GM12878 (cell line): ENCODE results near the gene CLDN25. TPM values are rescaled to one million over a fixed set of nuclear protein-coding genes. Genes with fewer than 3 reads are reported as not detected.

ENCODE experiments used
- ATAC-seq: fragments of 200-7000 bp; cut with Tn5 transposase; 3 replicates; pipeline ENCODE4 v1.9.1; 2020; ENCODE audit warnings: mild to moderate bottlenecking, moderate library complexity
- BruUV-seq: library from RNA; stranded (reverse); fragments of 400-500 nt; replicated peaks from 2 replicates; lab custom pipeline; 2021; lab: Mats Ljungman, UMichigan
- CTCF ChIA-PET: fragments of 300-600 bp; sonication (Branson Sonifier 250); formaldehyde crosslinking; extraction: SDS; loops from one replicate; lab custom pipeline; 2021; ENCODE audit warnings: inconsistent platforms; lab: Yijun Ruan, JAX
- POLR2A ChIA-PET: fragments of 350-600 bp; formaldehyde crosslinking; extraction: SDS; loops from one replicate; lab custom pipeline; 2021; ENCODE audit warnings: inconsistent platforms; lab: Charles Lee
- RAD21 ChIA-PET: fragments of 300-600 bp; sonication (Branson Sonifier 250); formaldehyde crosslinking; loops from one replicate; lab custom pipeline; 2023; ENCODE audit warnings: antibody characterized with exemption; ENCODE audit not compliant: unreplicated experiment; lab: Charles Lee
- SMC1A ChIA-PET: fragments of 300-600 bp; sonication (Branson Sonifier 250); formaldehyde crosslinking; loops from one replicate; lab custom pipeline; 2023; ENCODE audit not compliant: unreplicated experiment, uncharacterized antibody; lab: Charles Lee
- DNase-seq: peaks from one replicate; pipeline ENCODE4 v3.0.0-alpha.2; 2011; ENCODE audit warnings: low read depth, low spot score
- FAIRE-seq: peaks from 3 replicates; lab custom pipeline; 2011; peaks lifted over from hg19 to GRCh38; lab: Jason Lieb, UNC
- H2AFZ ChIP-seq: 2 replicates; pipeline ENCODE4 v1.6.0; 2011; ENCODE audit warnings: low read depth, low read length, control low read depth; ENCODE audit not compliant: control insufficient read depth
- H3K27ac ChIP-seq: 2 replicates; pipeline ENCODE4 v1.5.1; 2011; ENCODE audit warnings: control low read depth; ENCODE audit not compliant: control insufficient read depth, insufficient read depth
- H3K27me3 ChIP-seq, 2 experiments: replicated peaks in 1 of 2; 2 replicates each; pipeline versions ENCODE4 v1.6.0 to v1.6.1; 2011; ENCODE audit warnings: low read length in 1 of 2; ENCODE audit not compliant: control insufficient read depth in 2 of 2, insufficient read depth in 2 of 2
- H3K36me3 ChIP-seq, 2 experiments: 2 replicates each; pipeline ENCODE4 v1.5.1; 2011; ENCODE audit warnings: low read length in 1 of 2; ENCODE audit not compliant: control insufficient read depth in 2 of 2, insufficient read depth in 2 of 2
- H3K4me1 ChIP-seq: 2 replicates; pipeline ENCODE4 v1.6.1; 2011; ENCODE audit warnings: mild to moderate bottlenecking, low read length, moderate library complexity, mixed read lengths; ENCODE audit not compliant: control insufficient read depth, insufficient read depth
- H3K4me2 ChIP-seq: 2 replicates; pipeline ENCODE4 v1.6.0; 2011; ENCODE audit warnings: control low read depth; ENCODE audit not compliant: control insufficient read depth, insufficient read depth
- H3K4me3 ChIP-seq: fragments of 200-600 bp; sonication (generic); 2 replicates; pipeline ENCODE4 v1.5.1; 2016
- H3K79me2 ChIP-seq: 2 replicates; pipeline ENCODE4 v1.6.0; 2011; ENCODE audit warnings: low read length; ENCODE audit not compliant: control insufficient read depth, insufficient read depth
- H3K9ac ChIP-seq: 2 replicates; pipeline ENCODE4 v1.8.0; 2011; ENCODE audit warnings: low read length, control low read depth, mixed read lengths; ENCODE audit not compliant: control insufficient read depth, insufficient read depth
- H3K9me3 ChIP-seq: replicated peaks from 3 replicates; pipeline ENCODE4 v1.5.1; 2011; ENCODE audit warnings: mild to moderate bottlenecking, low read length; ENCODE audit not compliant: control insufficient read depth, insufficient read depth
- H4K20me1 ChIP-seq: 2 replicates; pipeline ENCODE4 v1.6.0; 2011; ENCODE audit not compliant: control insufficient read depth, insufficient read depth
- BMI1 ChIP-seq: fragments of 450-650 bp; IDR thresholded peaks from 2 replicates; pipeline ENCODE4 v1.6.1; 2016; ENCODE audit warnings: mild to moderate bottlenecking, moderate library complexity, borderline replicate concordance
- CREB1 ChIP-seq: IDR thresholded peaks from 2 replicates; pipeline ENCODE4 v1.6.1; 2012; ENCODE audit warnings: low read depth, mild to moderate bottlenecking, inconsistent platforms
- ESRRA ChIP-seq: IDR thresholded peaks from 2 replicates; pipeline ENCODE4 v1.6.1; 2012; ENCODE audit warnings: mild to moderate bottlenecking, low read length, improper control_type of control experiment
- HDAC2 ChIP-seq: fragments of 200-600 bp; sonication (generic); IDR thresholded peaks from 2 replicates; pipeline ENCODE4 v1.6.1; 2017
- MYB ChIP-seq: fragments of 150-350 bp; IDR thresholded peaks from 2 replicates; pipeline ENCODE4 v1.6.1; 2014; ENCODE audit warnings: mild to moderate bottlenecking, low read depth, low read length, borderline replicate concordance
- NFYB ChIP-seq: IDR thresholded peaks from 2 replicates; pipeline ENCODE4 v1.6.1; 2011; ENCODE audit warnings: low read depth, mild to moderate bottlenecking, low read length, improper control_type of control experiment, moderate library complexity; ENCODE audit not compliant: insufficient read depth
- SKIL ChIP-seq: fragments of 450-650 bp; IDR thresholded peaks from 2 replicates; pipeline ENCODE4 v1.6.1; 2017; ENCODE audit warnings: mild to moderate bottlenecking, low read depth, inconsistent platforms; ENCODE audit not compliant: poor library complexity, severe bottlenecking
- WRNIP1 ChIP-seq: IDR thresholded peaks from 2 replicates; pipeline ENCODE4 v1.6.1; 2011; ENCODE audit warnings: low read depth, low read length, improper control_type of control experiment, borderline replicate concordance
- YBX1 ChIP-seq: fragments of 450-650 bp; IDR thresholded peaks from 2 replicates; pipeline ENCODE4 v1.6.1; 2016; ENCODE audit warnings: antibody characterized with exemption
- WGBS: methylation state at CpG from one replicate; pipeline ENCODE4 v1.1.6; 2016; ENCODE audit warnings: low lambda C conversion rate; ENCODE audit not compliant: insufficient replicate concordance, insufficient coverage; ENCODE audit errors: missing lambda C conversion rate; 5-methylcytosine and 5-hydroxymethylcytosine counted together
- in situ Hi-C: fragments of 300-500 bp; cut with MboI; formaldehyde crosslinking; loops from 9 replicates; pipeline ENCODE4 v1.14.3; 2018; ENCODE audit warnings: mixed read lengths
- intact Hi-C: fragments of 100-400 bp; cut with micrococcal nuclease; formaldehyde crosslinking; loops from one replicate; pipeline ENCODE4 v1.14.2; 2022; ENCODE audit not compliant: unreplicated experiment
- polyA plus RNA-seq, 11 experiments: library from polyadenylated mRNA; depleted of rRNA in 4 of 11; unstranded in 6 of 11; stranded (reverse) in 5 of 11; fragments of >200 nt; fragmentation: Nextera tagmentation in 4 of 11; fragmentation: Illumina TruSeq in 1 of 11; extraction: Ambion mirVana in 4 of 11; extraction: Trizol in 1 of 11; gene quantifications; 1 replicate in 1 of 11; 2 replicates in 10 of 11; pipeline versions ENCODE4 v1.2.1 to v1.2.3, GENCODE V29; 2011 to 2016; ENCODE audit warnings: inconsistent platforms in 2 of 11, missing spikeins in 2 of 11, low read depth in 1 of 11
- total RNA-seq, 4 experiments: library from RNA; depleted of rRNA in 3 of 4; stranded (reverse); fragments of >200 nt in 3 of 4; fragmentation: Illumina TruSeq in 1 of 4; extraction: Trizol in 1 of 4; gene quantifications; 2 replicates each; pipeline versions ENCODE4 v1.2.1 to v1.2.3, GENCODE V29; 2013 to 2021
- TF ChIP-seq, protein P1 (sequence below): fragments of 450-650 bp; IDR thresholded peaks from 2 replicates; pipeline ENCODE4 v1.6.1; 2017; ENCODE audit warnings: borderline replicate concordance
- TF ChIP-seq, protein P2 (sequence below): IDR thresholded peaks from 2 replicates; pipeline ENCODE4 v1.6.1; 2011; ENCODE audit warnings: low read depth, low read length, improper control_type of control experiment, borderline replicate concordance
- TF ChIP-seq, protein P3 (sequence below): fragments of 450-650 bp; formaldehyde crosslinking; IDR thresholded peaks from 2 replicates; pipeline ENCODE4 v1.4.0; 2022; ENCODE audit warnings: mild to moderate bottlenecking, moderate library complexity

Gene CLDN25
- total and polyA plus RNA-seq, 10 of the 15 experiments (the other 5 are each of a cell fraction or from before 2014, with no cell fraction given) = not detected

- TF ChIP-seq, protein P1, sequence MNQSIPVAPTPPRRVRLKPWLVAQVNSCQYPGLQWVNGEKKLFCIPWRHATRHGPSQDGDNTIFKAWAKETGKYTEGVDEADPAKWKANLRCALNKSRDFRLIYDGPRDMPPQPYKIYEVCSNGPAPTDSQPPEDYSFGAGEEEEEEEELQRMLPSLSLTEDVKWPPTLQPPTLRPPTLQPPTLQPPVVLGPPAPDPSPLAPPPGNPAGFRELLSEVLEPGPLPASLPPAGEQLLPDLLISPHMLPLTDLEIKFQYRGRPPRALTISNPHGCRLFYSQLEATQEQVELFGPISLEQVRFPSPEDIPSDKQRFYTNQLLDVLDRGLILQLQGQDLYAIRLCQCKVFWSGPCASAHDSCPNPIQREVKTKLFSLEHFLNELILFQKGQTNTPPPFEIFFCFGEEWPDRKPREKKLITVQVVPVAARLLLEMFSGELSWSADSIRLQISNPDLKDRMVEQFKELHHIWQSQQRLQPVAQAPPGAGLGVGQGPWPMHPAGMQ = no peak
- TF ChIP-seq, protein P2, sequence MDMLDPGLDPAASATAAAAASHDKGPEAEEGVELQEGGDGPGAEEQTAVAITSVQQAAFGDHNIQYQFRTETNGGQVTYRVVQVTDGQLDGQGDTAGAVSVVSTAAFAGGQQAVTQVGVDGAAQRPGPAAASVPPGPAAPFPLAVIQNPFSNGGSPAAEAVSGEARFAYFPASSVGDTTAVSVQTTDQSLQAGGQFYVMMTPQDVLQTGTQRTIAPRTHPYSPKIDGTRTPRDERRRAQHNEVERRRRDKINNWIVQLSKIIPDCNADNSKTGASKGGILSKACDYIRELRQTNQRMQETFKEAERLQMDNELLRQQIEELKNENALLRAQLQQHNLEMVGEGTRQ = no peak
- no peak for TF ChIP-seq CREB1
Observed at GRCh38 chr11:113732092-113732491, 47.5 kb upstream of the CLDN25 start (continued).

DNA sequence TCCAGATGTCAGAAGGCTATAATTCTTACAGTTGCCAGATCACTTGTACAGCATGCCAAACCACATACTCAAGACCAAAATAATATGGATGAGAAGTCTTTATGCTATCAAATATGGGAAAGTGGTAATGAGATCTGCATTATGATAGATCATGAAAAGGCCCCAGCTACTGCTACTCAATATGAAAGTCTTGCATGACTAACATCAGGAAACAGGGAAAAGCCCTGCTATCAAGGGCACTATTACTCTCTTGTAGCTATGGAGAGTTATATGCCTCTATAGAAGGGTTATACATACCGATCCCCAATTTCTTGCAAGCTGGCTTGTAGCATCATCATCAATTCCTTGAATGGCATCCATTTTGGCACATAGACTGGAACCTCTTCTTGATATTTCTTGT, 43.3 kb upstream of the CLDN25 start:
- DNase-seq (no peak), ATAC-seq (no peak), FAIRE-seq (no peak)
- Histone ChIP-seq H3K4me2 (no peak overlapping the region), H3K36me3 (peaks cover 0 to 21% of the 10 kb centered on the region in 2 experiments; a peak in 3 of 4 replicates), H3K9me3 (no peaks in the 10 kb centered on the region), H3K79me2 (no peaks in the 10 kb centered on the region), H3K4me1 (no peaks in the 10 kb centered on the region), H4K20me1 (no peaks in the 10 kb centered on the region), H3K27ac (no peak overlapping the region), H2AFZ (no peak overlapping the region), H3K9ac (no peak overlapping the region), H3K4me3 (no peak overlapping the region), H3K27me3 (no peaks in the 10 kb centered on the region)
- SMC1A ChIA-PET = interaction anchor here (1.4 kb wide), 1 partner anchor 11 kb away, joined by 4 read pairs; no protein-coding TSS in a partner anchor
- intact Hi-C loops = no loop called here
- RAD21 ChIA-PET = no interaction called here
- CTCF ChIA-PET = no interaction called here
- WGBS = 7% methylated on average over 1 of the region's 1 CpG
- BruUV-seq = no TSS peak
- in situ Hi-C loops = no loop called here
- POLR2A ChIA-PET = no interaction called here
- TF ChIP-seq NFYB = no peak
- TF ChIP-seq, protein P3, sequence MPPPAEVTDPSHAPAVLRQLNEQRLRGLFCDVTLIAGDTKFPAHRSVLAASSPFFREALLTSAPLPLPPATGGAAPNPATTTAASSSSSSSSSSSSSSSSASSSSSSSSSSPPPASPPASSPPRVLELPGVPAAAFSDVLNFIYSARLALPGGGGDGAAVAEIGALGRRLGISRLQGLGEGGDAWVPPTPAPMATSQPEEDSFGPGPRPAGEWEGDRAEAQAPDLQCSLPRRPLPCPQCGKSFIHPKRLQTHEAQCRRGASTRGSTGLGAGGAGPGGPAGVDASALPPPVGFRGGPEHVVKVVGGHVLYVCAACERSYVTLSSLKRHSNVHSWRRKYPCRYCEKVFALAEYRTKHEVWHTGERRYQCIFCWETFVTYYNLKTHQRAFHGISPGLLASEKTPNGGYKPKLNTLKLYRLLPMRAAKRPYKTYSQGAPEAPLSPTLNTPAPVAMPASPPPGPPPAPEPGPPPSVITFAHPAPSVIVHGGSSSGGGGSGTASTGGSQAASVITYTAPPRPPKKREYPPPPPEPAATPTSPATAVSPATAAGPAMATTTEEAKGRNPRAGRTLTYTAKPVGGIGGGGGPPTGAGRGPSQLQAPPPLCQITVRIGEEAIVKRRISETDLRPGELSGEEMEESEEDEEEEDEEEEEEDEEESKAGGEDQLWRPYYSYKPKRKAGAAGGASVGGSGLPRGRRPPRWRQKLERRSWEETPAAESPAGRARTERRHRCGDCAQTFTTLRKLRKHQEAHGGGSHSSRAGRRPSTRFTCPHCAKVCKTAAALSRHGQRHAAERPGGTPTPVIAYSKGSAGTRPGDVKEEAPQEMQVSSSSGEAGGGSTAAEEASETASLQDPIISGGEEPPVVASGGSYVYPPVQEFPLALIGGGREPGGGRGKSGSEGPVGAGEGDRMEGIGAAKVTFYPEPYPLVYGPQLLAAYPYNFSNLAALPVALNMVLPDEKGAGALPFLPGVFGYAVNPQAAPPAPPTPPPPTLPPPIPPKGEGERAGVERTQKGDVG = no peak
- TF ChIP-seq WRNIP1 = no peak
- TF ChIP-seq MYB = no peak
- TF ChIP-seq SKIL = no peak
- TF ChIP-seq YBX1 = no peak
- no peak for TF ChIP-seq BMI1
- no peak for TF ChIP-seq HDAC2
- TF ChIP-seq ESRRA = no peak
